NT2/D1 (cell line): ENCODE results near the gene ZNRF2.

Source experiments
- DNase-seq: peaks from one replicate; pipeline ENCODE4 v3.0.0-alpha.2; 2011; ENCODE audit warnings: low read depth, low spot score
- H3K27me3 ChIP-seq: 2 replicates; pipeline ENCODE4 v1.6.0; 2011; ENCODE audit warnings: mild to moderate bottlenecking; ENCODE audit not compliant: insufficient read length, insufficient read depth
- H3K36me3 ChIP-seq: 2 replicates; pipeline ENCODE4 v1.6.1; 2011; ENCODE audit warnings: mild to moderate bottlenecking, low read length, mixed read lengths; ENCODE audit not compliant: insufficient read depth, insufficient read length
- H3K4me1 ChIP-seq: 2 replicates; pipeline ENCODE4 v1.5.1; 2011; ENCODE audit not compliant: insufficient read depth, insufficient read length
- H3K4me3 ChIP-seq: 2 replicates; pipeline ENCODE4 v1.5.1; 2011; ENCODE audit warnings: low read depth; ENCODE audit not compliant: insufficient read length
- H3K9ac ChIP-seq: 2 replicates; pipeline ENCODE4 v1.6.0; 2011; ENCODE audit warnings: low read depth; ENCODE audit not compliant: insufficient read length
- H3K9me3 ChIP-seq: 2 replicates; pipeline ENCODE4 v1.5.1; 2011; ENCODE audit warnings: mild to moderate bottlenecking, low read length; ENCODE audit not compliant: insufficient read depth
- SUZ12 ChIP-seq: IDR thresholded peaks from 2 replicates; pipeline ENCODE4 v1.6.1; 2011; ENCODE audit not compliant: insufficient read length, insufficient read depth; ENCODE audit errors: extremely low read depth
- YY1 ChIP-seq: IDR thresholded peaks from 2 replicates; pipeline ENCODE4 v1.6.1; 2011; ENCODE audit not compliant: insufficient read length, insufficient read depth
- ZNF274 ChIP-seq: IDR thresholded peaks from 2 replicates; pipeline ENCODE4 v1.6.1; 2011; ENCODE audit warnings: mild to moderate bottlenecking, low read depth, low read length

ZNRF2 gene

GRCh38 chr7:30306976-30307375 lies 22.6 kb downstream of the ZNRF2 start:
- no peak overlapping the region for H3K9ac ChIP-seq
- no peak for DNase-seq
- H3K4me1 ChIP-seq, result no peaks in the 10 kb centered on the region
- H3K36me3 ChIP-seq, result no peaks in the 10 kb centered on the region
- no peak overlapping the region for H3K4me3 ChIP-seq
- no peaks in the 10 kb centered on the region for H3K27me3 ChIP-seq
- no peaks in the 10 kb centered on the region for H3K9me3 ChIP-seq
- TF ChIP-seq YY1, result no peak
- TF ChIP-seq SUZ12, result no peak
- TF ChIP-seq ZNF274, result no peak

GRCh38 chr7:30308389-30308788 lies 24.0 kb downstream of the ZNRF2 start:
- Histone ChIP-seq H3K4me1 (no peaks in the 10 kb centered on the region), H3K4me3 (no peak overlapping the region), H3K9me3 (no peaks in the 10 kb centered on the region), H3K36me3 (no peaks in the 10 kb centered on the region), H3K27me3 (no peaks in the 10 kb centered on the region), H3K9ac (no peak overlapping the region)
- no peak for DNase-seq
- TF ChIP-seq ZNF274, result no peak
- TF ChIP-seq SUZ12, result no peak
- no peak for TF ChIP-seq YY1

DNA sequence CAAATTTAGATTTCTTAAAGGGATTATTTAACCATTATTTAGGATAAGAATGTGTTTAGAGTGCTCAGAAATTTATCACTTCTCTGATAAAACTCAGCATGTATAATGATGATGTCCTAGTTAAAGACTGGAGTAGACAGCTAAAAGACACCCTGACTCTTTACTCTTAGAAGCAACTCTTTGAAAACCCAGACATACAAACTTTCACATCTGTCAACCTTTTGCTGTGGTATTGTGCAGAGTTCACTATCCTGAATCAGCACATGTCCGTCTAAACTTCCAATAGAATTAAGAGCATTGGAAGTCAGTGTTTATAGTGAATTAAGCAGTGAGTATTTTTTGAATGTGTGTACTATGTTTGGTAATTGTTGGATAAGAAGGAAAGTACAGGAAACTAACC lies 24.9 kb downstream of the ZNRF2 start:
- H3K4me3 ChIP-seq, result no peak overlapping the region
- no peak for DNase-seq
- no peak overlapping the region for H3K9ac ChIP-seq
- H3K36me3 ChIP-seq, result no peaks in the 10 kb centered on the region
- no peaks in the 10 kb centered on the region for H3K9me3 ChIP-seq
- H3K27me3 ChIP-seq, result no peaks in the 10 kb centered on the region
- TF ChIP-seq ZNF274 (no peak), YY1 (no peak), SUZ12 (no peak)
- no peaks in the 10 kb centered on the region for H3K4me1 ChIP-seq

DNA sequence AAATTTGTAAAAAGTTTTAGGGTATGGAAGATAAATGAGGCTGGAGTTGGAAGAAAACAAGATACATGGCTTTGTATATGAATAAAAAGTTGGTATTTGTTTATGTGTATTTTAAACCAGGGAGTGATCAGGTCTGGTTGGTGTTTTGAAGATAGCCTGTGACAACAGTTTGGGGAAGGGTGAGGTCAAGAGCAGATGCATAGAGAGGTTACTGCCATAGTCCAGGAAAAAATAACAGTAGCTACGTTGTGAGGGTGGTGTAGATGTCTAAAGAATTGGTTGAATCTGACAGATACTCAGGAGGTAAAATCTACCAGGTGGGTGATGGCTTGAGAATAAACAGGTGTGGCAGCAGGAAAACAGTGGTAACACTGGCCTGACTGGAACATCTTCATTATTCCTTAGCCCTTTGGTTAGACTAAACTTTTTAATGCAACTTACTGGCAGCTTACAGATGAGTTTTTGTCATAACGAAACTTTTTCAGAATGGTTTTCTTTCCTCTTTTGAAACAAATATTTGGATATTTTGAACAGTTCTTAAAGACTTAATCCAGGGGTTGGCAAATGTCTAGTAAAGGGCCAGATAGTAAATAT lies 25.5 kb downstream of the ZNRF2 start:
- no peak for TF ChIP-seq ZNF274
- no peak for TF ChIP-seq SUZ12
- no peak for TF ChIP-seq YY1
- no peak for DNase-seq
- no peaks in the 10 kb centered on the region for H3K36me3 ChIP-seq
- no peak overlapping the region for H3K9ac ChIP-seq
- no peaks in the 10 kb centered on the region for H3K4me1 ChIP-seq
- no peak overlapping the region for H3K4me3 ChIP-seq
- no peaks in the 10 kb centered on the region for H3K27me3 ChIP-seq
- H3K9me3 ChIP-seq, result no peaks in the 10 kb centered on the region

DNA sequence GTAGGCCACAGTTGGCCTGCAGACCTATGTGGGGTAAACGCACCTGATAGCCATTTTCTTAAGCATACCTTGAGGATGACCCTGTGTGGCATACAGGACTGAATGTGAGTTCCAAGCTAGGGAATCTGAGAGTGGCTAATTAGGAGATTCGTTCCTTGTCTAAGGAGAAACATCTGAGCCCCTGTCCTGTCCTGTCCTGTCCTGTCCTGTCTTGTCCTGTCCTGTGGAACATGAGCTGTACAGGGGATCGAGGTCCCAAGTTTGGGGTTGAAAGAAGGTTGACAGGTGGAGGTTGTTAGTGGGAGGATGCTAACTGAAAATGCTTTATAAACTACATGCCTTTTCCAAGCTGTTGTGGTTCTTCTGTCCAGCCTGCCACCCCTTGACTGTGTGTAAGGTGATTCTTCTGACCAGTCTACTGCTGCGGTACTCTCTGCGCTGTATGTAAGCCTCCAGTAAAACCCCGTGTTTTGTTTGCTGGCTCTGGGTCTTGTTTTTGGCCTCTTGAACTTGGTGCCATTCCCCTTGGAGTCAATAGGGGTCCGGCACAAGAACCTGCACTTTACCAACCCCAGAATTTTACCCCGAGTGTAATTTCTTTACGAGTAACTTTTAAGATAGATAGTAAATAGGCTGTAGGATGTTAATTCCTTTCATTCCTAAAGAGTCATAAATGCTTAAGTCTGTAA lies 26.4 kb downstream of the ZNRF2 start:
- DNase-seq, result no peak

GRCh38 chr7:30312178-30312577 lies 27.8 kb downstream of the ZNRF2 start:
- H3K4me3 ChIP-seq, result no peak overlapping the region
- no peaks in the 10 kb centered on the region for H3K9me3 ChIP-seq
- H3K4me1 ChIP-seq, result no peaks in the 10 kb centered on the region
- TF ChIP-seq SUZ12, result no peak
- TF ChIP-seq ZNF274, result no peak
- TF ChIP-seq YY1, result no peak
- no peaks in the 10 kb centered on the region for H3K36me3 ChIP-seq
- no peak for DNase-seq
- H3K9ac ChIP-seq, result no peak overlapping the region
- H3K27me3 ChIP-seq, result no peaks in the 10 kb centered on the region

More for the DNA sequence above, 26.4 kb downstream of the ZNRF2 start:
- TF ChIP-seq SUZ12, result no peak
- no peak for TF ChIP-seq ZNF274
- TF ChIP-seq YY1, result no peak
- no peaks in the 10 kb centered on the region for H3K9me3 ChIP-seq
- no peaks in the 10 kb centered on the region for H3K4me1 ChIP-seq
- H3K36me3 ChIP-seq, result no peaks in the 10 kb centered on the region
- no peaks in the 10 kb centered on the region for H3K27me3 ChIP-seq
- H3K4me3 ChIP-seq, result no peak overlapping the region
- H3K9ac ChIP-seq, result no peak overlapping the region

DNA sequence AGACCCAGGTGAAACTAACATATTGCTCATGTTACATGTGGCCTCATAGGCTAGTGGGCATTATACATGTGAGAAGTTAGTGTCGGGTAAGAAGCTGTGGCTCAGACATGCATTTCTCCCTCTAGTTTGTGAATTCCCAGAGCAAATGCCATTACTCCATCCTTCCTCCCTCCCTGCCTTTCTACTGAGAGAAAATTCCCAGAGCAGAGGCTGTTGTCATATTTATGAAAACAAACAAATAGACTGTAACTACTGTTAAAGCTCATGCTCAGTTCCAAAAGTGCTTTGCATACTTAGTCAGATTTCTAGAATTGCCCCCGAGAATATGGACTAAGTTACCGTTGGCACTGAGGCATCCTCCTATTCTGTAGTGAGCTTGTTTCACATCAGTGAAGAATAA lies 29.0 kb downstream of the ZNRF2 start:
- H3K4me3 ChIP-seq, result no peak overlapping the region
- H3K36me3 ChIP-seq, result no peaks in the 10 kb centered on the region
- H3K9ac ChIP-seq, result no peak overlapping the region
- no peaks in the 10 kb centered on the region for H3K9me3 ChIP-seq
- TF ChIP-seq SUZ12 (no peak), ZNF274 (no peak), YY1 (no peak)
- no peak for DNase-seq
- no peaks in the 10 kb centered on the region for H3K27me3 ChIP-seq
- no peaks in the 10 kb centered on the region for H3K4me1 ChIP-seq
